Measurements from ENCODE around the gene SORCS2.

Gene SORCS2

GRCh38 chr4:7224878-7225533 lies 32.7 kb downstream of the SORCS2 start:
- H3K4me2 ChIP-seq (ENCODE audit: low read length), result no peak overlapping the region

DNA sequence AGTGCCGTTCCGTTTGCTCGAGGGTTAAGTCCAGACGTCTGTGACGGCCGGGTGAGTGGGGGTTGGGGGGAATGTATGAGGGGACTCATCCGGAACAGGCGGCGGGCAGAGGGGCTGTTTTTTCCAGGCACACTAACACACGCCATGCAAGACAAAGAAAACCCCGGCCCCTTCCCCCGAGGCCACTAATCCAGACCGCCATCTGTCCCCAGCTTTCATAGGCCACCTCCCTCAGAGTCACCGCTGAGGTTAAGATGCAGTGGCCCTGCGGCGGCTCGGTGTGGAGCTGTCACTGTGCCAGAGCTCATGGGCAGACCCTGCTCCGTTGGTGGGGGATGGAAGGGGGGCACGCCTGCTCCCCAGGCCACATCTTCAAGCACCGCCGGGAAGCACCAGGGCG lies 34.1 kb downstream of the SORCS2 start:
- no peak overlapping the region for H3K4me3 ChIP-seq (ENCODE audit: low read length)
- H3K4me2 ChIP-seq (ENCODE audit: low read length), result no peak overlapping the region
- no peaks in the 10 kb centered on the region for H3K36me3 ChIP-seq (ENCODE audit: control insufficient read depth, low read length)
- no peak overlapping the region for H3K27ac ChIP-seq (ENCODE audit: low read depth, low read length)
- H3K9me3 ChIP-seq (ENCODE audit: control insufficient read depth, insufficient read depth, low read length), result no peaks in the 10 kb centered on the region
- no peaks in the 10 kb centered on the region for H3K9me2 ChIP-seq (replicated peaks; ENCODE audit: control insufficient read depth, low read length)
- H4K20me1 ChIP-seq (ENCODE audit: control insufficient read depth, insufficient read depth, low read depth, low read length), result no peaks in the 10 kb centered on the region
- no peaks in the 10 kb centered on the region for H3K79me2 ChIP-seq (ENCODE audit: control insufficient read depth, low read length)
- no peaks in the 10 kb centered on the region for H3F3A ChIP-seq (ENCODE audit: control insufficient read depth, insufficient read depth)
- no peaks in the 10 kb centered on the region for H3K4me1 ChIP-seq (ENCODE audit: control insufficient read depth, low read length)
- no peaks in the 10 kb centered on the region for H3K27me3 ChIP-seq (ENCODE audit: control insufficient read depth, low read length)
- TF ChIP-seq EZH2phosphoT487 (IDR thresholded peaks at IDR 0.05; ENCODE audit: borderline replicate concordance, low read length) (no peak), CTCF (IDR thresholded peaks at IDR 0.05; ENCODE audit: low read depth, low read length, poor library complexity, severe bottlenecking) (no peak)

More at GRCh38 chr4:7224878-7225533, 32.7 kb downstream of the SORCS2 start:
- no peak for TF ChIP-seq EZH2phosphoT487 (IDR thresholded peaks at IDR 0.05; ENCODE audit: borderline replicate concordance, low read length)
- TF ChIP-seq CTCF (IDR thresholded peaks at IDR 0.05; ENCODE audit: low read depth, low read length, poor library complexity, severe bottlenecking), result no peak
- no peaks in the 10 kb centered on the region for H3K9me3 ChIP-seq (ENCODE audit: control insufficient read depth, insufficient read depth, low read length)
- H3F3A ChIP-seq (ENCODE audit: control insufficient read depth, insufficient read depth), result no peaks in the 10 kb centered on the region
- no peaks in the 10 kb centered on the region for H4K20me1 ChIP-seq (ENCODE audit: control insufficient read depth, insufficient read depth, low read depth, low read length)
- H3K27ac ChIP-seq (ENCODE audit: low read depth, low read length), result no peak overlapping the region
- H3K9me2 ChIP-seq (replicated peaks; ENCODE audit: control insufficient read depth, low read length), result no peaks in the 10 kb centered on the region
- H3K79me2 ChIP-seq (ENCODE audit: control insufficient read depth, low read length), result no peaks in the 10 kb centered on the region
- no peaks in the 10 kb centered on the region for H3K4me1 ChIP-seq (ENCODE audit: control insufficient read depth, low read length)
- no peaks in the 10 kb centered on the region for H3K27me3 ChIP-seq (ENCODE audit: control insufficient read depth, low read length)
- no peaks in the 10 kb centered on the region for H3K36me3 ChIP-seq (ENCODE audit: control insufficient read depth, low read length)
- H3K4me3 ChIP-seq (ENCODE audit: low read length), result no peak overlapping the region

DNA sequence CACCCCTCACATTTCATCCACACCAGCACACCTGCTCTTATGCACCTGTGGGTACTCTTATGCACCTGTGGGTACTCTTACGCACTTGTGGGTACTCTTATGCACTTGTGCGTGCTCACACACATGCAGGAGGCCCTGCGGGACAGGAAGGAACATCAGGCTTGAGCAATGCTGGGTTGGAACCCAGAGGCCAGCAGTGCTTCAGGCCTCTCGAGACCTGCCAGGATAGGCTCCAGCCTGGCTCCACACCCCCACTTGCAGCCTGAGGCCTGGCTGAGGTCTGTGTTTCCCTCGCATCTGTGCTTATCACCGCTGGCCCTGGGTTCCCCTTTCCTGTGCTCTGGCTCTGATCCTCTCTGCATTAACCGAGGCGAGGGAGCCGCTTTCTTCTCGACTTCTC lies 34.7 kb downstream of the SORCS2 start:
- no peaks in the 10 kb centered on the region for H3F3A ChIP-seq (ENCODE audit: control insufficient read depth, insufficient read depth)
- H3K4me2 ChIP-seq (ENCODE audit: low read length), result no peak overlapping the region
- H3K27ac ChIP-seq (ENCODE audit: low read depth, low read length), result no peak overlapping the region
- H3K79me2 ChIP-seq (ENCODE audit: control insufficient read depth, low read length), result no peaks in the 10 kb centered on the region
- no peaks in the 10 kb centered on the region for H3K27me3 ChIP-seq (ENCODE audit: control insufficient read depth, low read length)
- no peaks in the 10 kb centered on the region for H3K36me3 ChIP-seq (ENCODE audit: control insufficient read depth, low read length)
- H3K9me3 ChIP-seq (ENCODE audit: control insufficient read depth, insufficient read depth, low read length), result no peaks in the 10 kb centered on the region
- H3K9me2 ChIP-seq (replicated peaks; ENCODE audit: control insufficient read depth, low read length), result no peaks in the 10 kb centered on the region
- no peaks in the 10 kb centered on the region for H4K20me1 ChIP-seq (ENCODE audit: control insufficient read depth, insufficient read depth, low read depth, low read length)
- TF ChIP-seq EZH2phosphoT487 (IDR thresholded peaks at IDR 0.05; ENCODE audit: borderline replicate concordance, low read length) (no peak), CTCF (IDR thresholded peaks at IDR 0.05; ENCODE audit: low read depth, low read length, poor library complexity, severe bottlenecking) (no peak)
- no peaks in the 10 kb centered on the region for H3K4me1 ChIP-seq (ENCODE audit: control insufficient read depth, low read length)
- no peak overlapping the region for H3K4me3 ChIP-seq (ENCODE audit: low read length)

Data from DOHH2 (cell line).